SK-N-SH treated with all-trans-retinoic acid at 6 μM for 48 hours (cell line): ENCODE results near the gene SFXN1.

Experiments
- CREB5 ChIP-seq: fragments of 250-450 bp; sonication (Bioruptor Pico); IDR thresholded peaks from 2 replicates; pipeline ENCODE4 v1.5.1; 2020; ENCODE audit warnings: low read depth, mild to moderate bottlenecking, moderate library complexity
- PATZ1 ChIP-seq: fragments of 250-450 bp; sonication (Bioruptor Pico); IDR thresholded peaks from 2 replicates; pipeline ENCODE4 v1.8.0; 2020; ENCODE audit warnings: mild to moderate bottlenecking, moderate library complexity, borderline replicate concordance
- RARB ChIP-seq: fragments of 250-450 bp; sonication (Bioruptor Pico); IDR thresholded peaks from 2 replicates; pipeline ENCODE4 v1.8.0; 2021; ENCODE audit warnings: mild to moderate bottlenecking, moderate library complexity

GRCh38 chr5:175460126-175460525 lies 18.2 kb upstream of the SFXN1 start:
- TF ChIP-seq CREB5 (CRISPR knock-in tag), result no peak
- TF ChIP-seq RARB (CRISPR knock-in tag), result no peak
- no peak for TF ChIP-seq PATZ1
